GM12873 (cell line): ENCODE results near the gene EXOC6B.

Experiments
- CTCF ChIP-seq: IDR thresholded peaks from 2 replicates; pipeline ENCODE4 v1.5.1; 2012; ENCODE audit warnings: low read depth, mild to moderate bottlenecking, moderate library complexity, low read length, control low read depth; ENCODE audit not compliant: insufficient read depth; ENCODE audit errors: missing control alignments

The EXOC6B gene

GRCh38 chr2:72147303-72147971, 678.4 kb downstream of the EXOC6B start, which contains the start of gene CYP26B1:
Gene CYP26B1, minus strand, starts transcription at chr2:72147862. Its CDS starts 28 bp downstream, at chr2:72147834.
- no peak for TF ChIP-seq CTCF

- TF ChIP-seq CTCF = no peak
Observed at GRCh38 chr2:72146347-72147302, 679.2 kb downstream of the EXOC6B start.

- TF ChIP-seq CTCF = no peak
Observed at GRCh38 chr2:72145658-72146329, 680.0 kb downstream of the EXOC6B start.

GRCh38 chr2:72145289-72145657, 680.6 kb downstream of the EXOC6B start:
- TF ChIP-seq CTCF = no peak

- no peak for TF ChIP-seq CTCF
Observed at GRCh38 chr2:72144632-72145288, 681.1 kb downstream of the EXOC6B start.

GRCh38 chr2:72144274-72144631, 681.6 kb downstream of the EXOC6B start:
- TF ChIP-seq CTCF = no peak
